HG03469 (cell line): ENCODE data around the gene PHF14.

Experiments
- ATAC-seq: cut with Tn5 transposase; IDR thresholded peaks from one replicate; pipeline ENCODE4 v1.9.1; 2021; ENCODE audit warnings: mild to moderate bottlenecking, moderate library complexity, moderate number of reproducible peaks; ENCODE audit not compliant: unreplicated experiment

PHF14 gene

DNA sequence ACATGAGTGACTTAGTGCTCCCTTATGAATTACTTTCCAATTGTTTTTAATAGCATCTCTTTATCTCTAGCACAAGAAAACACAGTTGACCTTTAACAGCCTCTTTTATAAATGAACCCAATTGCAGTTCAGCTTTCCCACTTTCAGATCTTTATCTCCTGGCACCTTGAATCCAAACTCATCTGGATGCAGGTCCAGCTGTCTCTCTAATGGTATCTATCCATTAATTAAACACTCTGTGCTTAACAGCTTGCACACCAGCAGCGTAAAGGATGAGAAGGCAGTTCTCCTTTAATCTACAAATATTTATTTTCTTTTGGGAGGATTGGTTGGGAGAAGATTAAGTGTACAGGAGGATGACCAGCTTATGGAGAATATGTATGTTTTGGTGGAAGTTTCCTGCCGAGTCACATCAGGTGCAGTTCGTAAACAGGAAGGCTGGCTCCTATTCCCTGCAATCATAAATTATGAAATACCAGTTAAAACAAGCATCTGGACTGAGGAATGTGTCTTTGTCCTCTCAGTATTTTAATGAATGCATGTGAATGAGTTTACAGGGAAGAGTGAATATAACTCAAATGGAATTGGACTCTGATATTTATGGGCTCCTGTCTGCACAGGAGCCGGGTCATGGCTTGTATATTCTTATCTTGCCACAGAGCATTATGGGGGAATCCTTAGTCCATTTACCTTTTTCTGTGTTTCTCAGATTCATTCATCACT is 232.7 kb downstream of the PHF14 start:
- no peak for ATAC-seq

DNA sequence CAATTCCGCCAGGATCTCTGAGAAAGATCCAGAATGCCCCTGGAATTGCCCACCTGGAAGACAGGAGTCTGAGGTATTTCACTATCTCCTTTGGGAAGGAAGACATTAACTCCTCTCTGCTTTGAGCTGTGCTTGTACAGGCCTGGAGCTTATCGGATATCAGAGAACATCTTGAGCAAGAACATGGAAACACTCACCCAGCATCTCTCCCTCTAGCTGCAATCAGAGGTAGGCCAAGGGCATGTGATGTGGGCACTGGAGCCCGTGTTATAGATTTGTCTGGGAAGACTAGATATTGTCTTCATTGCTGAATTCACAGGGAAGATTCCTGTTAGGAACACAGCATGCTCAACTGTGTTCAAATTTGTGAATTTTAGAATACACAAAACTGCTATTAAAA is 233.9 kb downstream of the PHF14 start:
- no peak for ATAC-seq

DNA sequence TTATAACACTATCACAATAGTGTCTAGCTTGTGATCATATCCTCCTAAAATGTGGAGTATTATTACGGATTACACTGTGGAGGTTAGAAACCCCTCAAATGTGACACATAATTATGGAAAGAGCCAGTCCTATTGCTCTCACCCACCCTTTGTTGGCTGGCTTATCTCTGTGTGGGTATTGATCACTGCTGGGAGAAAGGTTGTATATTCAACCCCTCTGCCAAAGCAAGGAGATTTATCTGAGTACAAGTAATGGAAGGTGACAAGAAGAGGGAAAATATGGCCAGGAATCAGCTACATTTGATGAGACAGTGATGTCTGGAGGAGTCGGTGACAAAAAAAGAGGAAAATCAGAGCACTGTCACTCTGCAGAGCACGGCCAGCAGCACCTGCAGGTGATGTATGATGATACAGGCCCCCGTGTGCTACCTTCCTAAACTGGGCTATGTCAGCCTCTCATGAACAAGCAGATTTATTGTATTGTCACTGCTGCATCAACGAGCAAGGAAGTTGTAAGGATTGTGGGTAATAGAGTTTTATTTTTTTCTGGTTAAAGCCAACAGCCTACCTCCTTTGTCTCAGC is 235.3 kb downstream of the PHF14 start:
- no peak for ATAC-seq

DNA sequence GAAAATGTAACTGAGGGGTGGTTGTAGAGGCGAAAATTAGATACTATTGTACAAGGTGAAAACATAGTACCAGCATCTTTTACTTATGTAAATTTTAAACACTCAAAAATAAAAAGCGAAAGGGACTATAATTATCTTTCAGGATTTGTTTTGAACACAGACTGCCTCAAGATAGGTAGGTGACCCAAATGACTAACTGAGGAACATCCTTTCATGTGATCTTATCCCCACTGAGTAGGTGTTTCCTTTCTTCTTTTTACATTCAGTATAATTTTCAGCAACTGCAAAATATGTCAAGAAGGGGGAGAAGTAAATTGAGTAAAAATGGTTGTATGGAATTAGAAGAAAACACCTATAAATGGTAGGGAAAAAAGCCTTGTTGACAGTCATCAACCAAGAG is 236.7 kb downstream of the PHF14 start:
- ATAC-seq: peak; percentile 37

DNA sequence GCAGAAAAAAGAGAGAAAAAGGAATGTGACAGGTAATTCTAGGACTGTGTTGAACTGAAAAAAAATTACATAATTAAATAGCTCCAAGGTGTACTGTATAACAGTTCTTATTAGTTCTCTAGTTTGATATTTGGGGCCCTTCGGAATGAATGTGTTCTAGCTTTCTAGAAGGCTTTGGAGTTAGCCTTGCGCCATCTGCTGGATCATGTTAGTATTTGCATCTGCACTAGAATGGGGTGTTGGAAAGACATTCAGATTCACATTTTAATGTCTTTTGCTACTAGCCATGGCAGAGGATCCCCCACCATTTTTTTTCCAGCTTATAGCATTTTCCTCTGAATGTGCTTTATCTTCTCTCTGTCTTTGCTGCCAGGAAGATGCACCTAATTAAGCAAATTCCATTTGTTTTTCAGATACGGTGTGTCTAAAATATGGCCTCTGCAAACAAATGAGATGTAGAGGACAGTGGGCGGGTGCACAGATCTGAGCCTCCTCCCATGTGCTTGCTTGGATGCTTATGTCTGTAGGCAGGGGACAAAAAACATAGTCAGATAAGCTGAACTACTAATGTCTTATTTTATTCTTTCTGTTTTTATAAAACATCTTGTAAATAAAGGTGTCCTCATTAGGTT is 238.5 kb downstream of the PHF14 start:
- ATAC-seq: peak; percentile 62

DNA sequence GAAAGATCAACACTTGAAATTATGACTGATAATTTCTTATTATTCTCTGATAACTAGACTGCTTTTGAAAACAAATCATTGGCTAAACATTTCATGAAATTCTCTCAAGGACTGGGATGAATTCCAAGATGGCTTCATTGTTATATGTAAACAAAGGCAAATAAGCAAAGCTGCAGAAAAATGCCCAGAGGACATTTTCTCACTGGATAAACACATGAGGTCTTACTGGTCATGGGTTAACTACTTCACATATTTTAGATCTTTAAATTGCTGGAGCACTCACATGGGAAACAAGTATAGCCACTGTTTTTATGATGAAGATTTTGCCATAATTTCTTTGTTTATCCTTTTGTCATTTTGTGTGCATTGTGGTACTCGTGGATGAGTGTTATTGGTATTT is 239.1 kb downstream of the PHF14 start:
- ATAC-seq: no peak

DNA sequence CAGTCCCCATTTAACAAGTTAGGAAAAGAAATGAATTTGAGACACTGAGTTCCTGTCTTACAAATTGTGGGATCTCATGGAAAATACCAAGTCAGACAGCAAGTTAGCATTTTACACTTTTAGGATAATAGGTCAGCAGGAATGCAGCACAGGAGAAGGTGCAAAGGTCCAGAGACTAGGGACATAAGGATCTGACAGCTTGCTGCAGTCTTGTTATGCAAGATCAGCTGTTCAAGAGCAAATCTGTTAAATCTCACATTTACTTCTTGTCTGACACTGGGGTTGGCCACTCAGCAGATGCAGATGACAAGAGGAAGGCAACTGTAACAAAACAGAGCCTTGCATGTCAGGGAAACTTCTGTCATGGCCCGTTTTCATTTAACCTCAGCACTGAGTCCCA is 239.6 kb downstream of the PHF14 start:
- no peak for ATAC-seq

DNA sequence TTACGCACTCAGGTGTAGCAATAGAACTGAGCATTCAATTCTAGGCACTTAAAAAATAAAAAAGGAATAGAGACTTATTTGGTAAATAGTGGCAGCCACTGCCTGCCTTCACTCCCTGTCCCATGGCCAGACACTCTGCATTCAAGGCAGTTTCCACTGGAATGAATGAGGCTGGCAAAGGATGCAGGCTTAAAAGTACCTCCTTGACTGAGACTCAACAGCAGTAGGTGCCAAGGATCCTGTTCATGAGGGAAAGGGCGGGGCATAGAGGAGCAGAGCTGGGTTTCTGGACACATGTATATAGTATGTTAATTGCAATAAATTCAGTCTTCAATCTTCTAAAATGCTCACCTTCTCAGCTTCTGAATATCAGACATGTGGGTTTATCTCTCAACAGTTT is 242.6 kb downstream of the PHF14 start:
- ATAC-seq: no peak

DNA sequence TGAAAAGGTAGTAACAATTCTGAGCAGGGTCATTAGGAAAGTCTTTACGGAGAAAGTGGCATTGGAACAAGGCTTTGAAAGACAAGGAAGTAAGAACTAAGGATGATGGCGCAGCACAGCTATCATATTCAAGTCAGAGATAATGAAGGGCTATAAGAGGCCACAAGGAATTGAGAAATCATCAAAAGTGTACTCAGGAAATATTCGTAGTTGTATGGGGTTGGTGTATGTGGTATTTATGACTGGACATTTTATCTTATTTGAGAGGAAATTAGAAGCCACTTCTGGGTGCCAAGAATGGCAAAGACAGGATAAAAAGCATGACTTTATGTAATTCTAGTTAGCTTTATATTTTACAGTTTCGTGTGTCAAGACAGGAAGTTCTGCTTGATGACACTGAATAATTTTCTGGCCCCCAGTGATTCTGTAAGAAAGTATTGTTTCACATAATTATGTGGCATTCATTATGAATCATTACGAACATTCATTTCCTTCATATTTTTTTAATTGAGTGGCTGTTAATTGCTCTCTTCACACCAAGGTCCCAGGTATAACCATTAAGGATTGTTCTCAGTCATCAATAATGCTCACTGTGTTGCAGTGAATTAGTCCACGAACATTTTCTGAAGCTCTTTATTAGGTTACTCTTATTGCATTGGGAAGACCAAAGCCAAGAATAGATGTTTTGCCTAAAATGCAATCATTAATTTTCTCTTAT is 244.3 kb downstream of the PHF14 start:
- ATAC-seq: no peak
